Stimulated activated CD4-positive, alpha-beta T cell treated with anti-CD3 and anti-CD28 coated beads, Interleukin-2, amount 100 ng/mL, for 48 hours (primary cell): ENCODE measurements around the gene TMEM114.
A peak's percentile ranks its signal among the peaks of the same experiment; 100 is the strongest.

ENCODE experiments used
- DNase-seq, 2 donors: peaks; one replicate each; pipeline ENCODE4 v3.0.0-alpha.2; 2020

Gene TMEM114

GRCh38 chr16:8589900-8590688 is at the start of gene TMEM114:
Gene TMEM114, minus strand, starts transcription at chr16:8590511. Its CDS starts 673 bp downstream, at chr16:8589838.
- DNase-seq, result no peak

DNA sequence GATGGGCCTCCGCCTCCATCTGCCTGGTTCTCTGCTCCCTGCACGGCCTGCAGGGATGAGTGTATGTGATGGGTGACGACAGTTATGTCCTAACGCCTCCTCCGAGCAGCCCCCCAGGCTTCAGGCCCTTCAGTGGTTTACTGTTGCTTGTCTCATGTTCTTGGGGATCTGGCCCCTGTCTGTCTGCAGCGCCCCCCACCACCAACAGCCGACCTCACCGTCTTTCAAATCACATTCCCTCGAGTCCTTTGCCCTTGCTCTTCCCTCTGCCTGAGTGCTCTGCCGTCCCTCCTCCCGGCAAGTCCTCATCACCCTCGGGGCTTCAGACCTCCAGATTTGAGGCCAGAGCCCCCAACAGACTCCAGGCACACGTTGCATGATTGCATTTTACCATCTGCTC is 49.4 kb upstream of the TMEM114 start:
- no peak for DNase-seq

DNA sequence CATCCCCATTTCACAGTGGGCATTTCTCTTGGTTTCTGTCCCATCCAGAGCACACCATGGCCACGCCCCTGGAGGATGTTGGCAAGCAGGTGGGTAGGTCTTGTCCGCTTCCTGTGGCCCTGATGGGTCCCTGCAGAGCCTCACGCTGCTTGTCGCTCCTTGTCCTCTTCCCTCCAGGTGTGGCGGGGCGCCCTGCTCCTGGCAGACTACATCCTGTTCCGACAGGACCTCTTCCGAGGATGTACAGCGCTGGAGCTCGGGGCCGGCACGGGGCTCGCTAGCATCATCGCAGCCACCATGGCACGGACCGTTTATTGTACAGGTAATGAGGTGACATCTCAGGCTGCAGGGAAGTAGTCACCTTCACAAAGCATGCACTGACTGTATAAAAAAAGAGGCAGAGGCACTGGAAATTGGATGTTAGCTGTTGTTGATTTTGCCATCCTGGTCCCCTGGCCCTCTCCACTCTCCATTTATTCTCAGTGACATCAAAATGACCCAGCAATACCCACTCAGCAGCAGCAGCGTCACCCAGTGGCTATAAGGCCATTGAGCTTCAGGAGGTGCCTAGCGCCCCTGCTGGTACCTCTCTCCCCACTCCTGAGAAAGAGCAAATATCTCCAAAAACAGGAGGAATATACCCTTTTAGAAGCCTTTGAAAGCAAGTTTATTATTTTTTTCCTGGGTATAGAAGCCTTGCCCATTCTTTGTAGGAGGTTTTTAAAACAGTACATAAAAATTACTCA is 44.9 kb upstream of the TMEM114 start:
- no peak for DNase-seq

DNA sequence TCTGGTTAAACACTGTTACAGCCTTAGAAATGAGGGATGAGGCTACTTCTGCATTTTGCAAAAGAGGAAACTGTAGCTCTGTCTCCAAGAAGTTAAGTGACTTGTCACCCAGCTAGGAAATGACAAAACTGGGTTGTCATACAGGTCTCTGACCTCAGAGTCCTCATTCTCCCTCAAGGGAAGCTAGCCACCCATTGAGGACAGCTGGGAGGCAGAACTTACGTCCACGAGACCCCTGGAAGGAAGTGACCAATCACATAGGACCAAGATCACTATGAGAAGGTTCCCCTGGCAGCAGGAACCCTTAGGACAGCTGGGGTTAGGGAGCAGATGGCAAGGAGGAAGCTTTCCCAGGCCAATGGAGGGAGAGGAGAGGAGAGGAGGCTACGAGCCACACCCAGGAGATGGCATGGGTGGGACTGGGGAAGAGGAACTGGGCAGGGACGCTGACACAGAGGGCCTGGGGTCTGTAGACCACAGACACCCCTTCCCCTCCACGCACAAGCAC is 42.4 kb upstream of the TMEM114 start:
- DNase-seq, result no peak

- no peak for DNase-seq
Measured at GRCh38 chr16:8631818-8632465, 41.6 kb upstream of the TMEM114 start.

DNA sequence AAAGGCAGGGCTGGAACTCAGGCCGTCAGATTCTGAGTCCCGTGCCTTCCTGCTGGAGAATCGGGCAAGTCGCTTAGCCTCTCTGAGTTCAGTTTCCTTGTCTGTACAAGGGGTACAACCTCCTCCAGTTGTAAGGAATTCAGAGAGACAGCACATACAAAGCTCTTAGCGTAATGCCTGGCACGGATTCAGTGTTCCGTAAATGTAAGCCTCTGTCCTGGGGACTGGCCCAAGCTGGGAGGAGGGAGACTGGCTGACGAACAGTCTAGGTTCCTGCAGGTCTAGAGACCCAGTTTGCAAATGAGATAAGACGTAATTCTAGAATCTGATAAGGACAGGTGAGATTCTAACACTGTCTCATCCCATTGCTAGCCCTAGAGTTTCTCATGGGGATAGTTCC is 41.1 kb upstream of the TMEM114 start:
- DNase-seq, result no peak

DNA sequence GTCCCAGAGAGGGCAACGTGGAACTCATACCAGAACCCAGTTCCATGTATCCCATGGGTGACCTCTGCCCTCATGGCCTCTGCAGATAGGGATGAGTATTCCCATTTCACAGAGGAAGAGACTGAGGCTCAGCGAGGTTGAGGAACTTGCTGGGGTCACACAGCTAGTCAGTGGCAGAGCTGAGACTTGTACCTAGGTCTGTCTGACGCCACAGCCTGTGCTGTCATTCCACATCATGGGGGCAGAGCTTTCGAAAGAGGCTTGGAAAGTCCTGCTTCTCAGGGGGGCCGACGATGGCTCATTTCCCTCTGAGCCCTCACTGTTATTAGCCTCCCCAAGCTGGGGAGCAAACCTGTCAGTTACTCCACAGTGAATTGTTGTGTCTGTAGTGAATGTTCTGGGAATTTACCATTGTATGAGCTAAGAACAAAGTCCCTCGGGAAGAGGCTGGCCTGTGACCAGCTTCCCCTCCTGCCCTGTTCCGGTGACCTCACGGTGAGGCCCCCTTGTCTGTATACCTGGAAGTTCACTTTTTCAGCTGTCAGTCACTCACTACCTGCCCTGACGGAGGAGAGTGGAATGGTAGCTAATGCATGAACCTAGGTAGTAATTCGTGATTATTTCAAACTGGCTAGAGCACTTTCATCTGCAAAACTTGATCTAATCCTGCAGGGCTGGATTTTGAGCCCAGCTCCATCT is 40.1 kb upstream of the TMEM114 start:
- DNase-seq, result no peak

DNA sequence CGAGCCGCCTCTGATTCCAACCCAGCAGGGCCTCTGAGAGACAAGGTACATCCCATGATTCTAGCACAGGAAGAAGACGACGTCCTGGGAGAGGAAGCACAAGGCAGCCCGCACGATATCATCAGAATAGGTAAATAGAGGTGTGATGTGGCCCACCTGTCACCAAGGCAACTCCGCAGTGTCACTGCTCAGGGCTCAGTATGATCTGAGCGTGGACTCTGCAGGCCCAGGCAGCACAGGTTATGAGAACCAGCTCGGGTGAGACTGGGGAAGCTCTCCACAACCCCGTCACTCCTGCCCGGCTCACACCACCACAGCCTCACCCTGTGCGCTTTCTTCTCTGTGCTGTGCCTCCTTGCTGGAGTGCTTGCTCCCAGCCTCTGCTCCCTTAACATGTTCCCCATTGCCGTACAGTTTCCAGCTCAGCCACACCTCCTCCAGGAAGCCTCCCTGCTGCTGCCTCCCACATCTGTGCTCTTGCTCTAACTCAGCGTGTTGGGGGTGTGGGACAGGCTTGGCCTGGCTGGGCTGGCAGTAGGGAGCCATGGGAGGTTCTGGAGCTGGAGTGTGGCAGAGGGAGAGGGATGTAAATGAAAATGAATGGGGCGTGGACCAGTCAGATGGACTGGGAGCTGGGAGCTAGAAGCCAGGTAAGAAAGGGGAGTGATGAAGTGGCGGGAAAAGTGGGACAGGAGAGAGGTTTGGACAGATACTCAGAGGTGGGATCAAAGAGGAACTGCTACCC is 38.8 kb upstream of the TMEM114 start:
- no peak for DNase-seq

DNA sequence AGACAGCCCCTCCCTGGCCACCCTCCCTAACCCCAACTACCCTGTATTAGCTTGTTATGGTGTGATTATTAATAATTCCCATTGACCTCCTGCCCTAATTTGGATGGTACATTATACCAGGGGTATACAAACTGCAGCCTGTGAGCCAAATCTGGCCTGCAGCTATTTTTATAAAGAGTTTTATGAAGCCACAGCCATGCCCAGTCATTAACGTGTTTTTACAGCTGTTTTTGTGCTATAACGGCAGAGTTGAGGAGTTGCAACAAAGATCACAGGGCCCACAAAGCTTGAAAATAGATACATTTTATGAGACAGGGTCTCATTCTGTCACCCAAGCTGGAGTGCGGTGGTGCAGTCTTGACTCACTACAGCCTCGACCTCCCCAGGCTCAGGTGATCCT is 37.1 kb upstream of the TMEM114 start:
- DNase-seq, result no peak

DNA sequence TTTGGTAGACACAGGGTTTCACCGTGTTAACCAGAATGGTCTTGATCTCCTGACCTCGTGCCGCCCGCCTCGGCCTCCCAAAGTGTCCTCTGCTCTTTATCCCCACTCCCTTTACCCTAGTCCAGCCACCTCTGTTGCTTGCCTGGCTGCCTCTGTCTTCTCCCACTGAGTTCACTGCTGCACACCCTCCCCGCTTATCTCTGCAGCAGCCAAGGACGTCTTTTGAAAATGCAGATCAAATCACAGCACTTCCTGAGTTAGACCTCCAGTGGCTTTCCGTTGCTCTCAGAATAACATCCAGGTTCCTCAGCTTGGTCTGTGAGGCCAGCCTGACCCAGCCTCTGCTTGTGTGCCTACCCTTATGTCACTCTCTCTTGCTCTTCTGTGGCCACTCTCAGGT is 36.6 kb upstream of the TMEM114 start:
- no peak for DNase-seq

DNA sequence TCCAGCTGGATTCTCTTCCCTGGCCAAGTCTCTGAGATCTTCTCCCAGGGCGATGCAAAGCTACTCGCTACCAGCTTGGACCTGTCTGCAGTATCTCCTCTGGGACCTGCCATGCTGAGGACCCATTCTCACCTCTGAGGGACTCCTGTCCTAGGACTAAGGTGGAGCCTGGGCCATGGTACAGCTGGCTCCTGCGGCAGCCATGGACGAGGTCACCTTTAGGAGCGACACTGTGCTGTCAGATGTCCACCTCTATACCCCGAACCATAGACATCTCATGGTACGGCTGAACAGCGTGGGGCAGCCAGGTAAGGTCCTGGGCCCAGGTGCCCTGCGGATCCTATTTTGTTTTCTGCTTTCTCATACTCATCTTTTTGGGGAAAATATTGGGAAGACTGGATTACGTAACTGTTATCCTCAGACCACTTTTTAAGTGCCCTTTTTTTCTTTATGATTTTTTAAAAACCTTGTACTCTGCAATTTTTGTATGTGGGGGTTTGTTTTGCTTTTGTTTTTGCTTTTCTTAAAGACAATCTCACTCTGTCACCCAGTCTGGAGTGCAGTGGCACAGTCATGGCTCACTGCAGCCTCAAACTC is 35.3 kb upstream of the TMEM114 start:
- DNase-seq, result no peak

DNA sequence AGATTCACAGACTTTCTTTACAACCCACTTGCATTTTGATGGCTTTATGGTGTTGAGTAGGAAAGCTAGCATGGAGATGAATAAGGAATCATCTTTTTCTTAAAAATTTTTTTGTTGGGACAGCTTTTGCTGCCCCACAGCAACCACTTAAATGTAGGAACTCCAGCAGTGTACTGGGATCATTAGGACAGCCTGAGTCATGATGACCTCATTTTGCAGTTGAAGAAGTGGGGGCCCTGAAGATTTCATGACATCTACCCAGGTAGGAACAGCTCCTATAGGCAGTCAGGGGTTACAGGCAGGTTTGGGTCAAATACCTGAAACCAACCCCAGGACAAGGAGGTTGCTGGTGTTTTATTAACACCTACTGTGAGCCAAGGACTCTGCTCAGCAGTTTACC is 33.3 kb upstream of the TMEM114 start:
- no peak for DNase-seq

- no peak for DNase-seq
Measured at GRCh38 chr16:8622315-8622656, 32.0 kb upstream of the TMEM114 start.

DNA sequence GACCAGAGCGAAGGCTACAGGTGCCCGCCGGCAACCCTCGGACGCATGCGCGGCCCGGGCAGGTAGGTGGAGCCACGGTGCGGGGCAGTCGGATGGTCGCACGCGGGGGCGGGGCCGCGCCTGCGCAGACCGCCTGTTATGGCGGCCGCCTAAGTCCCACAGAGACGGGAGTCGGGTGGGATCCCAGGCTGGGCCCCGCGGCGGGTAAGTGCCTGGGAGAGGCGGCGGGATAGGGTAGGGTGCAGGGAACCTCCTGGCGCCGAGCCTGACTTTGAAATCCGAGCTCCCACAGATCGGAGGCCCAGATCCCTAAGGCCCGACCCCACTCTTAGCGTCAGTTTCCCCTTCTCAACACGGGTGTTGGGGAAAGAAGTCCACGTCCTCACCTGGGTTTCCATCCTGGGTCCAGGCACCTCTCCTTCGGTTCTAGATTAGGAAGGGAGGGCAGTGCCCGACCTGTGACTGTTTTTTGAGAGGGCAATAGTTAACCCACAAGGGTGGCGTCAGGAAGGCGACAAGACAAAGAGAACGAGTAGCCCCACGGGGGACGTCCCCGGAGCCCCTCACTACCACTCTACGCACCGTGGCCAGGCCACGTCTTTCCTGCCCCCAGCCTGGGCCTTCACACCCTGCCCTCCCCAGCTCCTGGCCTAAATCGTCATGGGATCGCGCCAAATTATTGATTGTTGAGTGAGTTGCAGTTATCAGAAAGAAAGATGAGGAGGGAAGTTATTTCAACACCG is 31.4 kb upstream of the TMEM114 start, which contains the start of gene METTL22:
METTL22 (plus strand) TSS at position 127 of the 743 bp plus-strand sequence. CDS start 3,968 bp downstream, outside the sequence.
- peak; percentile 93 to 95 for DNase-seq

- no peak for DNase-seq
Measured at GRCh38 chr16:8621222-8621571, 30.9 kb upstream of the TMEM114 start.

GRCh38 chr16:8620535-8620934 is 30.2 kb upstream of the TMEM114 start:
- DNase-seq, result no peak

GRCh38 chr16:8619671-8620370 is 29.5 kb upstream of the TMEM114 start:
- DNase-seq, result no peak

DNA sequence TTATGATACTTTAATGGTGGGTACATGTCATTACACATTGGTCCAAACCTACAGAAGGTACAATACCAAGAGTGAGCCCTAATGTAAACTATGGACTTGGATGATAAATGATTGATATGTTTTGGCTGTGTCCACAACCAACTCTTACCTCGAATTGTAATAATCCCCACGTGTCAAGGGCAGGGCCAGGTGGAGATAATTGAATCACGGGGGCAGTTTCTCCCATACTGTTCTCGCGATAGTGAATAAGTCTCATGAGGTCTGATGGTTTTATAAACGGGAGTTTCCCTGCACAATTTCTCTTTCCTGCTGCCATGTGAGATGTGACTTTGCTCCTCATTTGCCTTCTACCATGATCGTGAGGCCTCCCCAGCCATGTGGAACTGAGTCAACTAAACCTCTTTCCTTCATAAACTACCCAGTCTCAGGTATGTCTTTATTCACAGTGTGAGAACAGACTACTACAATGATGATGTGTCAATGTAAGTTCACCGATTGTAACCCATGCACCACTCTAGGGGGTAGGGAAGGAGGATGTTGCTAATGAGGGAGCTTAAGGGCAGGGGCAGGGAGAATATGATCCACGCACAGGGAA is 24.2 kb upstream of the TMEM114 start:
- no peak for DNase-seq

DNA sequence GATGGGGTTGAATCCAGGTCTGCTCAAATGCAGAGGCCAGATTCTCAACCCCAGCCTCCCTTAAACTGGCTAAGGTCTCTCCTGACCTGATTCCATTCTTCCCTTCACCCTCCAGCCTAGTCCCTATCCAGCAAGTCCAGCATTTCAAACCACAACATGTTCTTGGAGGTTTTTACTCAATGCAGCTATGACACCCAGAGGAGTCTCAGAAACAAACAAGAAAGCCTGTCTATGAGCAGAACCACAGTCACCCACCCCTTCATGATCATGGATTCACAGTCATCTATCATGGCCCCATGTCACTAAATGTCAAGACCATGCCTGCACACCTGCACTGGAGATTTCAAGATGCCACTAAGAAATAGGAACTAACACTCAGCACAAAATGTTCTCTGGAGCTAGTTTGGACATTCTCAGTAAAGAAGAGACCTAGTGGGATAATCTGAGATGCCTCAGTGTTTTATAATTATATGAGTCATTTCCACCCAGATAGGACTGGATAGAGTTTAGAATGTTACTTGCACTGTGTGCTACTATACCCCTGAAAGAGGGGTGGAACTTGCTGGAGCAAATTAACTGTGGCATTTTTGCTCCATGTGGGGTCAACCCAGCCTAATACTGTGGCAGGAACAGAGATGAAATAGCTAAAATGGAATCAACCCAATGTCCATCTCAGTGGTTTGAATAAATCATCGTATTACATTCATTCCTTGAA is 21.7 kb upstream of the TMEM114 start:
- no peak for DNase-seq
